G401 (cell line): ENCODE data around the gene BANP. TPM values are rescaled to one million over a fixed set of nuclear protein-coding genes. Genes with fewer than 3 reads are reported as not detected.
"Not testable (repeated sequence)": the region's sequence is repeated elsewhere in the genome, so short reads cannot be mapped to it uniquely, and the experiment has no call there.

Source experiments
- DNase-seq: peaks from one replicate; pipeline ENCODE4 v3.0.0-alpha.2; 2015; ENCODE audit warnings: low spot score
- in situ Hi-C: cut with HindIII; loops from 2 replicates; pipeline ENCODE4 v1.10.0; 2016; ENCODE audit warnings: low sequenced_read_pairs, mixed read lengths
- total RNA-seq: library from RNA; depleted of rRNA; stranded (reverse); fragments of >200 nt; shearing (Covaris generic); gene quantifications from 2 replicates; pipeline ENCODE4 v1.2.3, GENCODE V29; 2014

The BANP gene
- total RNA-seq, 1 experiment from 2014 or later = 28.4 TPM

- in situ Hi-C loops, DNase-seq: not testable (repeated sequence)
Measured at GRCh38 chr16:88021041-88021970, 70.1 kb downstream of the BANP start.

- in situ Hi-C loops = no loop called here
- no peak for DNase-seq
Measured at GRCh38 chr16:88022076-88023042, 71.1 kb downstream of the BANP start.

GRCh38 chr16:88023366-88023765, 72.1 kb downstream of the BANP start:
- no peak for DNase-seq
- in situ Hi-C loops = no loop called here

- no peak for DNase-seq
- in situ Hi-C loops = no loop called here
Measured at GRCh38 chr16:88023786-88024185, 72.6 kb downstream of the BANP start.

GRCh38 chr16:88024491-88025085, 73.4 kb downstream of the BANP start:
- DNase-seq = peak; percentile 37
- in situ Hi-C loops = not testable (repeated sequence)

- in situ Hi-C loops, DNase-seq: not testable (repeated sequence)
Measured at GRCh38 chr16:88025086-88025492, 73.9 kb downstream of the BANP start.

GRCh38 chr16:88025828-88026555, 74.8 kb downstream of the BANP start:
- in situ Hi-C loops, DNase-seq: not testable (repeated sequence)

GRCh38 chr16:88026964-88027938, 76.0 kb downstream of the BANP start:
- in situ Hi-C loops = no loop called here
- DNase-seq = no peak

GRCh38 chr16:88028177-88028930, 77.1 kb downstream of the BANP start:
- DNase-seq, in situ Hi-C loops: not testable (repeated sequence)

- DNase-seq = no peak
- in situ Hi-C loops = no loop called here
Measured at GRCh38 chr16:88030498-88030897, 79.3 kb downstream of the BANP start.

GRCh38 chr16:88030961-88031360, 79.7 kb downstream of the BANP start:
- in situ Hi-C loops, DNase-seq: not testable (repeated sequence)

- in situ Hi-C loops, DNase-seq: not testable (repeated sequence)
Measured at GRCh38 chr16:88033003-88033740, 81.9 kb downstream of the BANP start.

GRCh38 chr16:88034770-88035169, 83.5 kb downstream of the BANP start:
- in situ Hi-C loops = no loop called here
- no peak for DNase-seq

GRCh38 chr16:88035292-88035691, 84.1 kb downstream of the BANP start:
- in situ Hi-C loops = no loop called here

GRCh38 chr16:88035884-88036639, 84.8 kb downstream of the BANP start:
- DNase-seq, in situ Hi-C loops: not testable (repeated sequence)

More at GRCh38 chr16:88035292-88035691, 84.1 kb downstream of the BANP start:
- no peak for DNase-seq

GRCh38 chr16:88036640-88036996, 85.4 kb downstream of the BANP start:
- DNase-seq, in situ Hi-C loops: not testable (repeated sequence)
